Measurements from ENCODE around the gene IGFL2.
"Not testable (repeated sequence)": the region's sequence is repeated elsewhere in the genome, so short reads cannot be mapped to it uniquely, and the experiment has no call there.

IGFL2 gene

GRCh38 chr19:46144756-46145155 lies 3.3 kb upstream of the IGFL2 start:
- DNase-seq: no peak

DNA sequence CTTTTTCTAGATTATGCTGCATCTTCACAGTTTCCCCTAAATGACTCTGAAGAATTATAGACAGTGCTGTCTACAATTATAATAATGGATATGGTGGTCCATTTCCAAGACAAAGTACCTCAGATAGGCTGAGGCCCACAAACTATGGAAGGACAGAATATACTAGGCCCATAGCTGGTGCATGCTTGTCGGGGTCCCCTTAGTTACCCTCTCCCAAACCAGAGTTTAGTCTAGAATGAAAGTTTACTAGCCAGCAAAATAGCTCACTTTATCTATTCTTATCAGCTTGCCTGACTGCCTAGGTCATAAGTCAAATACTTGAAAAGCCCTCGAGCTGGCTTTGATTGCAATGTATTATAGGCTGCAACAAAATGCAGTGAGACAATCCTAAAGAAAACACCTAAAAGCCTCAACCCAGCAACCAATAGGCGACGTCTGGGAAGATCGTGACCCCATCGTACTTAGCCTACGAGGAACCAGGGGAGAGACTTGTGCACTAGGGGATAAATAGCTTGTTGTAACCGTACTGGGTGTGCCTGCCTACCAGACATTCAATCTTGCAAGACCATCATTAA lies 785 bp upstream of the IGFL2 start:
- DNase-seq: no peak

GRCh38 chr19:46150606-46151005 lies 2.6 kb downstream of the IGFL2 start:
- no peak for DNase-seq

- DNase-seq: no peak
These were observed 7.2 kb downstream of the IGFL2 start for GRCh38 chr19:46155237-46155636.

DNA sequence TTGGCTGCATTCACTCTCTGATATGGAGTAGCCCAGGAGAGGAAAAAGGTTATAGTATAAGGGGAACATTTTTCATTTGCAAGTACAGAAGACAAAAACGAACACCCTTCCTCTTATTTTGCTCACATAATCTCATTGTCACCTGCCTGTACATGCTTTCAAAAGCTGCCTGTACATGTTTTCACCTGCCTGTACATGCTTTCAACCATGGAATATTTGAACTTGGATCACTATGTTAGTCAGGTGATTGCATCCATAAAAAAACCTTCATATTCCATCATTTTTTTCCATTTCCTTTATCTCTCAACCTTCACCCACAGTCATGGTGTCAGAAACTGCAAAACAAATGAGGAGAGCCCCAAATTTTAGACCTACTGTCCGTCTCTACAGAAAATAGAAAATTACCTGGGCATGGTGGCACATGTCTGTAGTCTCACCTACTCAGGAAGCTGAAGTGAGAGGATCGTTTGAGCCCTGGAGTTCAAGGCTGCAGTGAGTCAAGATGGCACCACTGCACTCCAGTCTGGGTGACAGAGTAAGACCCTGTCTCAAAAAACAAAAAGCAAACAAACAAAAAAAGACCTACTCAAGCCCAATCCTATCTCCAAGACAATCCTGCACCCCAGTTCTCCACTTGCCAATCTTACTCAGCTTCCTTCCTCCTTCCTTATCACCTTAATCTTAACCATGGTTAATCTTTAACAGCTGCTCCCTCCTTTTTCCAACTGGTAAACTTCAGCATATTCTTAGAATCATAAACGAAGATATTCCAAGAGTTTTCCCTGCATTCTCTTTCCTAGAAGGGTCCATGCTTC lies 11.6 kb downstream of the IGFL2 start:
- no peak for DNase-seq

DNA sequence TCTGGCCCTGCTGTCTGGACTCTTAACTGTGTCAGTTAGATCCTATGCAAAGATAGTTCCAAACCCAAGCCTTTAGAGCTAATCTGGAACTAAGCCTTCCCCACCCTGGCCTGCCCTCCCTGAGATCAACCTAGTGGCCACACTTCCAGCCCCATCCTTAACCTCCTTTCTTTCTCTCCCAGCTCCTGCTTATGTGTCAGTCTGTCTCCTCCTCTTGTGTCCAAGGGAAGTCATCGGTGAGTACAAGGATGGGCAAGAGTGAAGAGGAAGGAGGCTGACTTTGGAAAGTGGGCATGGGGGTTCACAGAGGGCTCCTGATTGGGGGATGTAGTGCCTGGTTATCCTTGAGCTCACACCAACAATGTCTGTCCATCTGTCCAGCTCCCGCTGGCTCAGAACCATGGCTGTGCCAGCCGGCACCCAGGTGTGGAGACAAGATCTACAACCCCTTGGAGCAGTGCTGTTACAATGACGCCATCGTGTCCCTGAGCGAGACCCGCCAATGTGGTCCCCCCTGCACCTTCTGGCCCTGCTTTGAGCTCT lies 12.3 kb downstream of the IGFL2 start:
- DNase-seq: no peak

DNA sequence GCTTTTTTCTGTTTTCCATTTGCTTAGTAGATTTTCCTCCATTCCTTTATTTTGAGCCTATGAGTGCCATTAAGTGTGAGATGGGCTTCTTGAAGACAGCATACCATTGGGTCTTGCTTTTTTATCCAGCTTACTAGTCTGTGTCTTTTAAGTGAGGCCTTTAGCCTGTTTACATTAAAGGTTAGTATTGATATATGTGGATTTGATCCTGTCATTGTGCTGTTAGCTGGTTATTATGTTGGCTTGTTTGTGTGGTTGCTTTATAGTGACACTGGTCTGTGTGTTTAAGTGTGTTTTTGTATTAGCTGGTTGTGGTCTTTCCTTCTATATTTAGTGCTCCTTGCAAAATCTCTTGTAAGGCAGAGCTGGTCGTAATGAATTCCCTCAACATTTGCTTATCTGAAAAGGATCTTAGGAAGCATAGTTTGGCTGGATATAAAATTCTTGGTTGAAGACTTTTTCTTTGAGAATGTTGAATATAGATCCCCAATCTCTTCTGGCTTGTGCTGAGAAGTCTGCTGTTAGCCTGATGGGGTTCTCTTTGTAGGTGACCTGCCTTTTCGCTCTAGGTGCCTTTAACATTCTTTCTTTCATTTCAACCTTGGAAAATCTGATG lies 13.7 kb downstream of the IGFL2 start:
- not testable (repeated sequence) for DNase-seq

DNA sequence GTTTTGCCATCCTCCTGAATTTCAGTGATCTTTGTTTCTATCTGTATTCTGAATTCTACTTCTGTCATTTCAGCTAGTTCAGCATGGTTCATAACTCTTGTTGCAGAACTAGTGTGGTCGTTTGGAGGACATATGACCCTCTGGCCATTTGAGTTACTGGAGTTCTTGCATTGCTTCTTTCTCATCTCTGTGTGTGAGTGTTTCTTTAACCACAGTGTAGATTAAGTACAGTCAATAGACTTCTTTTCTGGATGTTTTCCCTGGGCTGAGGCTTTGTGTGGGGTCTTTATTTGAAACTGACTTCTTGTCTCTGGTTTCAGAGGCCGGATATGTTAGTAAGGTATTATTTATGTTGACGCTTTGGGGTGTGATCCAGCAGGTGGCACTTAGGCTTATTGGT lies 14.7 kb downstream of the IGFL2 start:
- DNase-seq: no peak

- DNase-seq: no peak
These were observed 25.9 kb downstream of the IGFL2 start for GRCh38 chr19:46173886-46174480.

GRCh38 chr19:46176116-46176860 lies 28.2 kb downstream of the IGFL2 start:
- no peak for DNase-seq

DNA sequence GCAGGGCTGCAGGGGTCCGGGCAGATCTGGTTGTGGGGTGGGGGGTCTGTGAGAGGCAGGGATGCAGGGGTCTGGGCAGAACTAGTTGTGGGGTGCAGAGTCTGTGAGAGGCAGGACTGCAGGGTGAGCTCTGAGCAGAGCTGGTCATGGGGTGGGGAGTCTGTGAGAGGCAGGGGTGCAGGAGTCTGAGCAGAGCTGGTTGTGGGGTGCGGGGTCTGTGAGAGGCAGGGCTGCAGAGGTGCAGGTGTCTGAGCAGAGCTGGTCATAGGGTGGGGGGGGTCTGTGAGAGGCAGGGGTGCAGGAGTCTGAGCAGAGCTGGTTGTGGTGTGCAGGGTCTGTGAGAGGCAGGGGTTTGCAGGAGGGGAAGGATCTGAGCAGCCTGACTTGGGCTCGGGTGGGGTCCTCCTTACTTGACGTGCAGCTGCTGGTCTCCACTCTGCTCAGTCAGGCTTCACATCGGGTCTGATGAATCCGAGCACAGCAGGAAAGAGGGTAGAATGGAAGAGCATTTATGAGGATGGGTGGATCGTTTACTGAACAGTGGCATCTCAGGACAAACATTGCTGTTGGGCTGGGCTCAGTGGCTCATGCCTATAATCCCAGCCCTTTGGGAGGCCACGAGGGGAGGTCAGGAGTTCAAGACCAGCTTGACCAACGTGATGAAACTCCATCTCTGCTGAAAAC lies 31.2 kb downstream of the IGFL2 start:
- no peak for DNase-seq

GRCh38 chr19:46180701-46181387 lies 32.8 kb downstream of the IGFL2 start:
- DNase-seq: no peak

- DNase-seq: no peak
These were observed 33.3 kb downstream of the IGFL2 start for GRCh38 chr19:46181388-46181779.

DNA sequence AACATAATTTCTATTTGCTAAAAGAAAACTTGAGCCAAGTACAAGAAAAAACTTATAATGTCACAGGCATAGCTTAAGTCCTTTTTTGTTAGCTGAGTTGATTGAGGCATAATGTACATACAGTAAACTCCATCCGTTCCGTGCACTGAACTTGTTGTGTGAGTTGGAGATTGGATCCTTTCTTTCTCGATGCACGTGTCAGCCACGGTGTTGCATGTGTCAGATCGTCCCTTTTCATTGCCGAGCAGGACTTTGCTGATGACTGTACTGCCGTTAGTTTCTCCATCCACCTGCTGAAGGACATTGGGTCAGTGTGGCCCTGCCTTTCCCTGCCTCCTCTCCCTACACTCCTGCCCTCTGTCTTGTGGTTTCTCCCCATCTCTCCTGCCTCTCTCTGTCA lies 34.4 kb downstream of the IGFL2 start:
- DNase-seq: no peak

- DNase-seq: not testable (repeated sequence)
These were observed 37.0 kb downstream of the IGFL2 start for GRCh38 chr19:46184775-46185710.

DNA sequence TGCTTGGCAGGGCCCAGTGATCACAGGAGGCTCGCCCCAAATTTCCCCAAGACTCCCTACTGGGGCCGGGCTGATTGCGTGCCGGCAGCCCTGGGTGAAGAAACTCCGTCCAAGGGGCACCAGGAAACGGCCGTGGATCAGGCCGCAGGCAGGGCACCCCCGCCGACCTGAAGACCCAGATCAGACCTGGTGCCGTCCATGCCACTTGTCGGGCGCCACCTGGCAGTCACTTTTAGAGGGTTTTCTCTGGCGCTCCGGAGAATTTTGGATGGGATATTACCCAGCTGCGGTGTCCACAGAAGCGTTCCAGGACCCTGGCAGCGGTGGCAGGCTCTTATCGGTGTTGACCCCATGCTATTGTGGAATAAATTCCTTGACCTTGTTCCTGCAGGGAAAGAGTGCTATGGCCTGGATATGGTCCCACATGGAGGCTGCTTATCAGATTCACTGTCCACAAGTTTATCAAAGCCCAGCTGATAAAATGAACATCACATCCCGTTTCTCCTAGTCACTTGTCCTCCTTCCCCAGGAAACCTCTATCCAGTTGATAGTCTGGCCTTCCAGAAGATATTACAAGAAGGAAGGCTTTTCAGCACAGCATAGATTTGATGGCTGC lies 38.2 kb downstream of the IGFL2 start:
- DNase-seq: no peak

DNA sequence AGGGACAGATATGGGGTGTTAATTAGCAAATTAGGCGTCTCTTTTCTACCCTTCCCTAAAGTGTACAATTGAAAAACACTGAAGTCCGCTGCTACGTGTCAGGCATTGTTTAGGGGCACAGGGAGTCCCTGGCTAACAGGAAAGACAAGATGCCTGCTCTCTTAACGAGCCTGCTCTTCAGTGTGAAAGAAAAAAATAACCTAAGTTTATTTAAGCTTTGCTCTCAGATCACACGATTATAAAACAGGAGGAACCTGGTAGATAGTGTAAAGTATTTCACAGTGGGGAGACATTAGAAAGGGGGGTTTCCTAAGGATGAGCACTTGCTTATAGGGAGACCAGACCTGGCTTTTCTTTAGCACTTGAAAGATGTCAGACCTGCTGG lies 38.7 kb downstream of the IGFL2 start:
- DNase-seq: no peak

DNA sequence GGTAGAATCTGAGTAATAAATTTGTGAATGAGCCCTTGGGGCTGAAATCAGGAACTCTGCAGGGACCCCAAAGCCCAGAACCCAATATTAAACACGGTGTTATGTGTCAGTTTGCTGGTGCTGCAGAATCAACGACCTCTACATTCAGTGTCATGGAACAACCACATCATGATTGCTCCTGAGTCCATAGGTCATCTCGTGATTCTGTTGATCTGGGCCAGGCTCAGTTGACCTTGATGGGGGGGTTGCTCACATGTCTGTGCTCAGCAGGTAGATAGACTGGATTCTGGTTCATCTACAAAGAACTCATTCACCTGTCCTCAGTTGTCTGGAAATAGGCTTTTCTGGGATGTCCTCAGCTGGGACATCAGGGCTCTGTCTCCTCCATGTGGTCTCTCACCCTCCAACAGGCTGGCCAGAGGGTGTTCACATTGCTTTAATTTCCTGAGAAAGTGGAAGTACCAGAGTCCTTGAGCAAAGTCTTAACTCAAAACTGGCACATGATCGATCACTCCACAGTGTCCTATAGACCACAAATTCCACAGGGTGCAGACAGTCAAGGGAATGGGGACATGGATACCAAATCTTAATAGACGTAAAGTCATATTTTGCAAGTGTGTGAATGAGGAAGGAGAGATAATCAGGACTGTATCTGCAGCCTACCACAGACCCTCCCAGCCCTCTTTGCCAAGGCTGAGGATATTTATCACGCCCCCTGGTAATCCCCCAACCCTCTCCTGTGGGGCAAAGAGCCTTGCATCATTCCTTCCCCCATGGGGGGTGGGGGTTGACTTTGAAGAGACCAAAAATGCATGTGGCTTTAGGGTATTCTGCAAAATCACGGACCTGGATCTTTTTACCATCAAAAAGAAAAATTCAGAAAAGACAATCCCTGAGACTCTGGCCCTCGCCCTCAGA lies 42.2 kb downstream of the IGFL2 start:
- no peak for DNase-seq

GRCh38 chr19:46191356-46191755 lies 43.3 kb downstream of the IGFL2 start:
- DNase-seq: no peak

Data from NCI-H69 (cell line).